Upper lobe of left lung (tissue), 6 donors: ENCODE measurements around the gene STK35. TPM values are rescaled to one million over a fixed set of nuclear protein-coding genes. Genes with fewer than 3 reads are reported as not detected.
A peak's percentile ranks its signal among the peaks of the same experiment; 100 is the strongest.

ENCODE experiments used
- ATAC-seq, 2 donors: fragments of 200-7000 bp; cut with Tn5 transposase; one replicate each; pipeline ENCODE4 v1.9.1; 2022; ENCODE audit warnings: mild to moderate bottlenecking in 2 of 2, moderate library complexity in 2 of 2; ENCODE audit not compliant: low FRiP score in 2 of 2
- DNase-seq, 2 donors: peaks; one replicate each; pipeline ENCODE4 v3.0.0-alpha.2; 2019 to 2020
- H3K27ac ChIP-seq, 4 donors: fragments of 200-600 bp; sonication (generic); one replicate each; pipeline ENCODE4 v1.5.1; 2016 to 2019
- H3K27me3 ChIP-seq, 4 donors: fragments of 200-600 bp; sonication (generic); one replicate each; pipeline ENCODE4 v1.5.1; 2017 to 2019
- H3K36me3 ChIP-seq, 4 donors: fragments of 200-600 bp; sonication (generic); one replicate each; pipeline ENCODE4 v1.5.1; 2016 to 2019
- H3K4me1 ChIP-seq, 4 donors: fragments of 200-600 bp; sonication (generic); one replicate each; pipeline ENCODE4 v1.5.1; 2018 to 2019
- H3K4me3 ChIP-seq, 4 donors: fragments of 200-600 bp; sonication (generic); one replicate each; pipeline ENCODE4 v1.5.1; 2017 to 2019; ENCODE audit warnings: mild to moderate bottlenecking in 2 of 4, moderate library complexity in 1 of 4
- H3K9me3 ChIP-seq, 4 donors: fragments of 200-600 bp; sonication (generic); one replicate each; pipeline ENCODE4 v1.5.1; 2018 to 2019
- EP300 ChIP-seq, 4 donors: sonication (generic); formaldehyde crosslinking; IDR thresholded peaks; one replicate each; pipeline ENCODE4 v1.5.1; 2017; ENCODE audit warnings: antibody characterized with exemption in 4 of 4, control low read depth in 2 of 4
- POLR2A ChIP-seq, 4 donors: fragments of 450-650 bp; IDR thresholded peaks; one replicate each; pipeline ENCODE4 v1.5.1; 2016 to 2017; ENCODE audit warnings: antibody characterized with exemption in 4 of 4, mild to moderate bottlenecking in 2 of 4
- POLR2AphosphoS5 ChIP-seq, 2 donors: sonication (generic); formaldehyde crosslinking; IDR thresholded peaks; one replicate each; pipeline ENCODE4 v1.5.1; 2017; ENCODE audit warnings: antibody characterized with exemption in 2 of 2
- WGBS, 2 donors: methylation state at CpG; one replicate each; pipeline ENCODE4 v1.1.5; 2017 to 2018; 5-methylcytosine and 5-hydroxymethylcytosine counted together
- total RNA-seq, 6 donors: library from RNA; depleted of rRNA in 4 of 6; stranded (reverse); fragments of >200 nt in 4 of 6; gene quantifications; one replicate each; pipeline versions ENCODE4 v1.1.0 to v1.2.1, GENCODE V29; 2016 to 2021
- TF ChIP-seq, protein P1 (sequence below), 6 experiments: fragments of 450-650 bp in 4 of 6; fragments of 200-600 bp in 2 of 6; sonication (generic) in 2 of 6; IDR thresholded peaks; one replicate each; pipeline ENCODE4 v1.5.1; 2016 to 2019; ENCODE audit warnings: antibody characterized with exemption in 6 of 6
- donor health status: DM: no; HTN: no; CAD: no; lungs with moderate emphysema.
- donor health status: DM: no; HTN: yes; CAD: no; lungs with severe emphysema.

STK35 gene
- total RNA-seq, 6 donors from 2014 or later: 14.4 to 36.0 (median 22.5) TPM

DNA sequence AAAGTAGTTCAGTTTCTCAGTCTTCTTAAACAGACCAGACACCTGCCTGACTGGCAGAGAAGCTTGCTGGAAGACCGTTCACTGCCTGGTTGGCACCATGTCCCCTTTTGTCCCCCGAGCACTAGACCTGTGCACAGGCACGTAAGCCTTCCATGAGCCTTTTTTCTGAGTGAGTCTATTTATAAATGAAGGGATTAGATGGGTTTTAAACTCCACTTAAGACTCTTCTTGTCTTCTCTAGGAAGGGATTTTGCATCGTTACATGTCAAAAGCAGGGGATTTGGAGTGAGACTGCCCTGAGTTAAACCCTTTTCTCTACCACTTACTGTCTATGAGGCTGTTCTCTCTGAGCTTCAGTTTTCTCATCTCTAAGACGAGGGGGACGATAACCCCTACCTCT is 37.6 kb downstream of the STK35 start:
- H3K36me3 ChIP-seq: peaks cover 0 to 7% (median 2%) of the 10 kb centered on the region in 4 donors
- no peaks in the 10 kb centered on the region for H3K27me3 ChIP-seq
- TF ChIP-seq, protein P1, sequence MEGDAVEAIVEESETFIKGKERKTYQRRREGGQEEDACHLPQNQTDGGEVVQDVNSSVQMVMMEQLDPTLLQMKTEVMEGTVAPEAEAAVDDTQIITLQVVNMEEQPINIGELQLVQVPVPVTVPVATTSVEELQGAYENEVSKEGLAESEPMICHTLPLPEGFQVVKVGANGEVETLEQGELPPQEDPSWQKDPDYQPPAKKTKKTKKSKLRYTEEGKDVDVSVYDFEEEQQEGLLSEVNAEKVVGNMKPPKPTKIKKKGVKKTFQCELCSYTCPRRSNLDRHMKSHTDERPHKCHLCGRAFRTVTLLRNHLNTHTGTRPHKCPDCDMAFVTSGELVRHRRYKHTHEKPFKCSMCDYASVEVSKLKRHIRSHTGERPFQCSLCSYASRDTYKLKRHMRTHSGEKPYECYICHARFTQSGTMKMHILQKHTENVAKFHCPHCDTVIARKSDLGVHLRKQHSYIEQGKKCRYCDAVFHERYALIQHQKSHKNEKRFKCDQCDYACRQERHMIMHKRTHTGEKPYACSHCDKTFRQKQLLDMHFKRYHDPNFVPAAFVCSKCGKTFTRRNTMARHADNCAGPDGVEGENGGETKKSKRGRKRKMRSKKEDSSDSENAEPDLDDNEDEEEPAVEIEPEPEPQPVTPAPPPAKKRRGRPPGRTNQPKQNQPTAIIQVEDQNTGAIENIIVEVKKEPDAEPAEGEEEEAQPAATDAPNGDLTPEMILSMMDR (IDR thresholded peaks at IDR 0.05): no peak
- TF ChIP-seq POLR2A (IDR thresholded peaks at IDR 0.05) (no peak), EP300 (IDR thresholded peaks at IDR 0.05) (no peak), POLR2AphosphoS5 (IDR thresholded peaks at IDR 0.05) (no peak)
- 93 to 98% methylated on average over 6 of the region's 6 CpGs for WGBS, 2 donors
- no peak for ATAC-seq
- no peak overlapping the region for H3K27ac ChIP-seq
- H3K9me3 ChIP-seq: no peaks in the 10 kb centered on the region
- no peak for DNase-seq
- H3K4me3 ChIP-seq: no peak overlapping the region
- H3K4me1 ChIP-seq: peaks cover 7 to 26% (median 20%) of the 10 kb centered on the region in 4 donors

DNA sequence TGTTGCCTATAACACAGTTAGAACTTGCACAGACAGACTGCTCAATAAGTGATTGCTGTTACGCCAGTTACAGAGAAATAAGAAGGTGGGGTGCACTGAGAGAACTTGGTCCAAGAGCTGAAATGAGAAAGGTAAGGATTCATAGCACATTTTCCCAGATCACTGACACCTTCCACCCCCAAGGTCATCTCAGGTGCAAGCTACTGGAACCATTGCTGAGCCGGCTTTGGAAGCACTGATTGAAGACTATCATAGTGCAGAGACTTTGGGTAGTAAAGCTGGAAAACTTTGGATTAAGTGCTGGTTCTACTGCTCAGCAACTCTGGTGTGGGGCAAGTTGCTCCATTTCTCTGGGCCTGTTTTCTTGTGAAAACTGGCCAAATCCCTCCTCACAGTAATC is 38.1 kb downstream of the STK35 start:
- WGBS, 2 donors: 96 to 97% methylated on average over 2 of the region's 2 CpGs
- ATAC-seq: no peak
- Histone ChIP-seq H3K27ac (peak overlapping the region in 1 of 4 donors; percentile 11), H3K4me3 (no peak overlapping the region), H3K27me3 (no peaks in the 10 kb centered on the region), H3K4me1 (peaks cover 7 to 23% (median 15%) of the 10 kb centered on the region in 4 donors), H3K36me3 (peaks cover 0 to 11% (median 6%) of the 10 kb centered on the region in 4 donors), H3K9me3 (no peaks in the 10 kb centered on the region)
- TF ChIP-seq, protein P1 (IDR thresholded peaks at IDR 0.05): no peak
- TF ChIP-seq POLR2AphosphoS5 (IDR thresholded peaks at IDR 0.05) (no peak), EP300 (IDR thresholded peaks at IDR 0.05) (no peak), POLR2A (IDR thresholded peaks at IDR 0.05) (no peak)
- DNase-seq: no peak

- DNase-seq: peak in 1 of 2 donors; percentile 31
- H3K4me1 ChIP-seq: peaks cover 7 to 15% (median 11%) of the 10 kb centered on the region in 4 donors
- no peaks in the 10 kb centered on the region for H3K27me3 ChIP-seq
Observed at GRCh38 chr20:2140561-2140960, 38.9 kb downstream of the STK35 start.

GRCh38 chr20:2141600-2142575 is 40.3 kb downstream of the STK35 start:
- Histone ChIP-seq H3K4me3 (no peak overlapping the region), H3K36me3 (peaks cover 0 to 32% (median 18%) of the 10 kb centered on the region in 4 donors), H3K27ac (peak overlapping the region in 1 of 4 donors; percentile 20), H3K27me3 (no peaks in the 10 kb centered on the region), H3K9me3 (no peaks in the 10 kb centered on the region), H3K4me1 (peaks cover 7 to 13% (median 10%) of the 10 kb centered on the region in 4 donors)
- 89 to 93% methylated on average over 7 to 10 of the region's 10 CpGs for WGBS, 2 donors
- TF ChIP-seq, protein P1 (IDR thresholded peaks at IDR 0.05): no peak
- no peak for TF ChIP-seq POLR2A (IDR thresholded peaks at IDR 0.05)
- DNase-seq: no peak
- ATAC-seq: no peak

More at GRCh38 chr20:2140561-2140960, 38.9 kb downstream of the STK35 start:
- Histone ChIP-seq H3K27ac (peak overlapping the region in 3 of 4 donors; percentile 11 to 57 (median 27)), H3K4me3 (no peak overlapping the region), H3K36me3 (peaks cover 0 to 20% (median 11%) of the 10 kb centered on the region in 4 donors), H3K9me3 (no peaks in the 10 kb centered on the region)
- ATAC-seq: peak in 1 of 2 donors; percentile 77
- WGBS, 2 donors: 38 to 40% methylated on average over 1 of the region's 1 CpG
- TF ChIP-seq POLR2A (IDR thresholded peaks at IDR 0.05) (no peak), EP300 (IDR thresholded peaks at IDR 0.05) (peak in 1 of 4 donors; percentile 23)

GRCh38 chr20:2142649-2143048 is 41.0 kb downstream of the STK35 start:
- ATAC-seq: no peak
- H3K4me3 ChIP-seq: no peak overlapping the region
- DNase-seq: no peak
- H3K36me3 ChIP-seq: peaks cover 0 to 39% (median 23%) of the 10 kb centered on the region in 4 donors
- H3K27me3 ChIP-seq: no peaks in the 10 kb centered on the region
- WGBS, 2 donors: 85 to 98% methylated on average over 4 to 6 of the region's 6 CpGs
- no peaks in the 10 kb centered on the region for H3K9me3 ChIP-seq
- no peak for TF ChIP-seq EP300 (IDR thresholded peaks at IDR 0.05)
- TF ChIP-seq, protein P1 (IDR thresholded peaks at IDR 0.05): no peak
- no peak overlapping the region for H3K27ac ChIP-seq
- peaks cover 7 to 13% (median 10%) of the 10 kb centered on the region in 4 donors for H3K4me1 ChIP-seq
